ENCODE results near the gene COL4A1. TPM values are rescaled to one million over a fixed set of nuclear protein-coding genes. Genes with fewer than 3 reads are reported as not detected.

COL4A1 gene
- total and polyA plus RNA-seq, 2 donors from 2014 or later, result 53.0 to 218 TPM

GRCh38 chr13:110109140-110109783 lies 197.7 kb downstream of the COL4A1 start:
- no peaks in the 10 kb centered on the region for H3K4me1 ChIP-seq (ENCODE audit: control insufficient read depth in 2 of 3, insufficient read depth in 2 of 3, low read depth in 1 of 3, low read length in 3 of 3)
- no peak overlapping the region for H3K27ac ChIP-seq (ENCODE audit: low read depth in 2 of 2, low read length in 2 of 2)
- no peak for FAIRE-seq
- H3K9ac ChIP-seq (ENCODE audit: low read length in 3 of 3), result no peak overlapping the region
- H3K36me3 ChIP-seq (ENCODE audit: control insufficient read depth in 2 of 3, insufficient read depth in 3 of 3, low read length in 3 of 3), result no peaks in the 10 kb centered on the region
- no peaks in the 10 kb centered on the region for H3K9me3 ChIP-seq (ENCODE audit: control insufficient read depth in 2 of 3, insufficient read depth in 1 of 3, low read length in 3 of 3)
- no peaks in the 10 kb centered on the region for H3K27me3 ChIP-seq (ENCODE audit: control insufficient read depth, insufficient read depth, low read length)
- H3K4me3 ChIP-seq (ENCODE audit: low read length in 3 of 3), result no peak overlapping the region
- DNase-seq, result no peak
- TF ChIP-seq CTCF (IDR thresholded peaks at IDR 0.05; ENCODE audit: borderline replicate concordance, extremely low read depth, insufficient read depth), result no peak
- intact Hi-C loops (cut with DNase I), result loop anchor here (10.0 kb wide), 1 partner anchor 1144 kb away; no protein-coding TSS in a partner anchor

GRCh38 chr13:110108348-110109139 lies 198.4 kb downstream of the COL4A1 start:
- Histone ChIP-seq H3K27ac (ENCODE audit: low read depth in 2 of 2, low read length in 2 of 2) (no peak overlapping the region), H3K4me3 (ENCODE audit: low read length in 3 of 3) (no peak overlapping the region), H3K27me3 (ENCODE audit: control insufficient read depth, insufficient read depth, low read length) (no peaks in the 10 kb centered on the region), H3K9me3 (ENCODE audit: control insufficient read depth in 2 of 3, insufficient read depth in 1 of 3, low read length in 3 of 3) (no peaks in the 10 kb centered on the region), H3K36me3 (ENCODE audit: control insufficient read depth in 2 of 3, insufficient read depth in 3 of 3, low read length in 3 of 3) (no peaks in the 10 kb centered on the region), H3K4me1 (ENCODE audit: control insufficient read depth in 2 of 3, insufficient read depth in 2 of 3, low read depth in 1 of 3, low read length in 3 of 3) (no peaks in the 10 kb centered on the region), H3K9ac (ENCODE audit: low read length in 3 of 3) (no peak overlapping the region)
- DNase-seq, result peak in 4 of 5 donors; percentile 82 to 89 (median 85)
- peak; percentile 63 for TF ChIP-seq CTCF (IDR thresholded peaks at IDR 0.05; ENCODE audit: borderline replicate concordance, extremely low read depth, insufficient read depth)
- intact Hi-C loops (cut with DNase I), result loop anchor here (10.0 kb wide), 1 partner anchor 1144 kb away; no protein-coding TSS in a partner anchor
- no peak for FAIRE-seq

GRCh38 chr13:110107568-110108347 lies 199.2 kb downstream of the COL4A1 start:
- no peaks in the 10 kb centered on the region for H3K9me3 ChIP-seq (ENCODE audit: control insufficient read depth in 2 of 3, insufficient read depth in 1 of 3, low read length in 3 of 3)
- H3K4me3 ChIP-seq (ENCODE audit: low read length in 3 of 3), result no peak overlapping the region
- H3K9ac ChIP-seq (ENCODE audit: low read length in 3 of 3), result no peak overlapping the region
- no peaks in the 10 kb centered on the region for H3K4me1 ChIP-seq (ENCODE audit: control insufficient read depth in 2 of 3, insufficient read depth in 2 of 3, low read depth in 1 of 3, low read length in 3 of 3)
- intact Hi-C loops (cut with DNase I), result loop anchor here (10.0 kb wide), 1 partner anchor 1143 kb away; no protein-coding TSS in a partner anchor
- H3K36me3 ChIP-seq (ENCODE audit: control insufficient read depth in 2 of 3, insufficient read depth in 3 of 3, low read length in 3 of 3), result no peaks in the 10 kb centered on the region
- no peak for FAIRE-seq
- no peaks in the 10 kb centered on the region for H3K27me3 ChIP-seq (ENCODE audit: control insufficient read depth, insufficient read depth, low read length)
- no peak for DNase-seq
- TF ChIP-seq CTCF (IDR thresholded peaks at IDR 0.05; ENCODE audit: borderline replicate concordance, extremely low read depth, insufficient read depth), result no peak
- H3K27ac ChIP-seq (ENCODE audit: low read depth in 2 of 2, low read length in 2 of 2), result no peak overlapping the region
